GM18502 (cell line): ENCODE measurements around the gene TRPV6.

Experiments used
- ATAC-seq: cut with Tn5 transposase; IDR thresholded peaks from one replicate; pipeline ENCODE4 v1.9.1; 2021; ENCODE audit warnings: mild to moderate bottlenecking; ENCODE audit not compliant: unreplicated experiment, poor library complexity

TRPV6 gene

DNA sequence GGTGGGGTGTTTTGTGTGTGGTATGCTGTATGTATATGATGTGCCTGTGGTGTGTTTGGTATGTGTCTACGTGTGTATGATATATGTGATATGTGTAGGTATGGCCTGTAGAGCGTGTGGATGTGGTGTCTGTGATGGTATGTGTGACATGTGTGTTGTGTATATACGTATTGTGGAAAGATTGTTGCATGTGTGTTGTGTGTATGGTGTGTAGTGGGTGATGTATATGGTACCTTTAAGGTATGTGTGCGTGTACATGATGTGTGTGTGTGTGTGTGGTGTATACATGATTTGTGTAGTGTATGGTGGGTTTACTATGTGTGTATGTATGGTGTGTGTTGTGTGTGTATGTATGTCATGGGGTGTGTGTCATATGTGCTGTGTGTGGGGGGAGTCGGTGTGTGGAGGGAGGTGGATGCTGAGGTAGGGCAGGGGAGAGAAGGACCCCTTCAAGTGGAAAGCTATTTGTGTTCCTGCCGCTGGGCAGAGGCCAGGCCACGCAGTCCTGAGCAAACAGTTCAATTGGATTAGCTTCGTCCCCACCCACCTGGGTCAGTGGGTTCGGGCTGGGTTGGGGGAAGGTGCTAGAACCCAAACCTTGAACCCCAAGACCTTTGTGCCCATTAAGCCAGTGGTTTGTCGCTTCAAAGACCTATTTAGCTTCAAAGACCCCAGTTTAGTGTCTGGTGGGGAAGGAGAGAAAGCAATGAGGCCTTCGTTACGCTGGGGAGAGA, 1.9 kb upstream of the TRPV6 start:
- ATAC-seq = no peak

- ATAC-seq = no peak
Observed at GRCh38 chr7:142886866-142887265, 1.3 kb upstream of the TRPV6 start.

DNA sequence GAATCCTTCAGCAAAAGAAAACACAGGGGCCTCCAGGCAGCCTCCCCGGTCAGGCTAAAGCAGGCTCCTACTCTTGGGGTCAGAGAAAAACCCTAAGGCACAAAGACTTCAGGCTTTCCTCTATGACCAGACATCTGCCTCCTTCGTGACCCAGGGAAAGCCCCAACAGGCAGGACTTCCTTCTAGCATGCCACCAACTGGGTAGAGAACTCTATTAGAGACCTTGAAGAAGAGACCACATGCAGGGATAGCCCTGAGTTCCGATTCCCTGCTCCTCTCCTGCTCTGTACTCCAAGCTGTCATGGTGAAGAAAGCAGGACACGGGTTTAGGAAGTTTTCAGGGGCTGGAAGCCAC, 1.3 kb downstream of the TRPV6 start:
- ATAC-seq = no peak

GRCh38 chr7:142883571-142884285, 1.8 kb downstream of the TRPV6 start:
- ATAC-seq = no peak

GRCh38 chr7:142883145-142883544, 2.4 kb downstream of the TRPV6 start:
- ATAC-seq = no peak

DNA sequence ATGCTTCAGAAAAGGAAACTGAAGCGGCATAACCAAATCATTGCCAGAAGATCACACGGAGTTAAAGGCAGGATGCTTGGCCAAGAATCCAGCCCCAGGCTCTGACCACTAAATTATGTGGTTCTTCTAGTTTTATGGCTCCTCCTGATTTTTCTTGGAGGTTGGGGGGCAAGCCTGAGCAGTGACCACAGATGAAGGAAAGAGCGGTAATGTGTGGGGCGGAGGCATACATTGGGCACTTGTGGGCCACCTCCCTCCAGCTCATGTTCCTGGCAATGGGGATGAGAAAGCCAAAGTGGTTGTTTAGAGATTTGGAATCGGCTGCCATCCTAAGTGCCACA, 3.2 kb downstream of the TRPV6 start:
- no peak for ATAC-seq

DNA sequence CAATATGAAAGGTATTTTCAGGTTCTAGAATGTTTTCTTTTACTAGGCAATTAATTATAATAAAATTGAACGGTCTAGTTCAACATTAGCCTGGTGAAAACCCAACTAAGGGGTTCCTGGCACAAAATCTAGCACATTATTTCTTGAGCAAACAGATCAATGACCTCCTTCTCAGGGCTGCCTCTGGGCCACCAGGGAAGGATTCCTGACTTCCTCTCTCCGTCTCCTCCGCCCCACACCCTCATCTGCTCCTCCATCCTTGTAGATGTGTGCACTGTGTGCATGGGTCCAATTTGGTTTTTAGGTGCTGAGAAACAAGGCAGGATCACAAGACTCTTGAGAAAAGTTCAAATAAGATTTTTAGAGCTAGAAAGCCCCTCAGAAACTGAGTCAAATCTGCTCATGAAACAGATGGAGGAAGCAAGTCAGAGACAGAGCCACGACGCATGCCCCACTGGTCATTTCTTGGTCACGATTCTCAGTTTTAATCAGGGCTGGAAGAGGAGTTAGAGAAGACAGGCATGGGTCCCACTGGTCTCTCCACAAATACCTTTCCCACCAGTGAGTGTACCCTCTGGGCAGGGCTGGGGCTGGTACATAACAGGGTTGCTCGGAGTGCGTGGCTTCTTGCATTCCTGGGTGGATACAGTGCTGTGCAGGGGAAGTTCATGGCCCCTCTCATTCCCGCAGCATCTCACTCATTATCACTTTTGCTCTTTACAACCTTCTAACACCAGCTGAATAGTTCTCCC, 3.8 kb downstream of the TRPV6 start:
- ATAC-seq = no peak

DNA sequence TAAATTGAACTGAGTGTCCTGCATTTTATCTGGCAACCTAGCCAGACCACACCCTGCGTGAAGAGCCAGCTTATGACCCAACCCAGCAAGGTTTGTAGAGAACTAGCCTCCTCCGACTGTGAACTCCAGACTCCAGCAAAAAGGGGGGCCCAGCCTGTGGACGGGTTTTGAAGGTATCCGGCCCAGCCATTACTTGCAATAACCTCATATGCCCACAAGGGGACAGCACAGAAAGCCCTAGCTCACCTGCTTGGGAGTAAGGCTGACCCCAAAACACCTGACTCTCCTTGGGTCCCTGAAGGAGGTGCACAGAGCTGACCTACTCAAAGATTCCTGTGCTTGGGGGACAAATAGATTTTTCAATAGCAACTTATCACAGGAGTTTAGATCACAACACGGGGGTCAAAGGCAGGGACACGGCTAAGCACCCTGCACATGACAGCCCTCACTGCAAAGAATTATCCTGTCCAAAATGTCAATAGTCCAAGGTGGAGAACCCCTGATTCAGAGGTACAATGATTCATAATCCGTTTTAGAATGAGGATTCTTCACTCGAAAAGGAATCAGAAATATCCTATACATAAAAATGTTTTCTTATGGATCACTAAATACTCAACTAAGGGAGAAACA, 4.6 kb downstream of the TRPV6 start:
- peak; percentile 71 for ATAC-seq

GRCh38 chr7:142879060-142879459, 6.5 kb downstream of the TRPV6 start:
- ATAC-seq = no peak

GRCh38 chr7:142878315-142878714, 7.2 kb downstream of the TRPV6 start:
- ATAC-seq = no peak

- ATAC-seq = no peak
Observed at GRCh38 chr7:142876991-142877910, 8.3 kb downstream of the TRPV6 start.

DNA sequence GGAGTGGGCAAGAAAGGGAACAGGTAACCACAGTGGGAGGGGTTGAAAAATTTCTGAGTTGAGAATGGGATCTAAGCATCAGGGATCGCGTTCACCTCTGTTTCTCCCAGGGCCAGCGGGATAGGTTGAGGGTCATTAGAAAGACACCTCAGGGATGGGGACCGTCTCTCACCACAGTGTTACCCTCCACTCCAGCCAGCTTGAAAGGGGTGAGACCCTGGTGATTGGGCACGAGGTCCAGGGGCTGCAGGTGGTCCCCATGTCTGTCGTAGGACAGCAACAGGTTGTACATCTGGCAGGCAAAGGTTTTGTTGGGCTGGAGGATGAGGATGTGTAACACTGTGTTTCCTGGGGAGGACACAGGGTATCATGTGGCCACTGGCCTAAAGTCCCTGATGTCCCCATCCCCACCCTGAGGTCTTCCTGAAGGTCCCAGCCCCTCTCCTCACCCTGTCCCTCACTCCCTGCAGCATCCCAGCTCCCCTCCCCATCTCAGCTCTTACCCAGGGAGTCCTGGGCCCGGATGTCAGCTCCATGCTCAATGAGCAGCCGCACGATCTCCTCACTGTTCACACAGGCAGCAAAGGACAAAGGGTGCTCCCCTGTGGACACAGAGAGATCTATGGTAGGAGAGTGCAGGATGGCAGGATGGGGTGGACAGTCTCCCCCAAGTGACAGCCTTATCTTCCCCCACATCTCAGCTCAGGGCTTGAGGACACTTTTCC, 9.1 kb downstream of the TRPV6 start:
- ATAC-seq = no peak

GRCh38 chr7:142875456-142875855, 10.1 kb downstream of the TRPV6 start:
- ATAC-seq = no peak

GRCh38 chr7:142874837-142875236, 10.7 kb downstream of the TRPV6 start:
- ATAC-seq = no peak

GRCh38 chr7:142874409-142874808, 11.1 kb downstream of the TRPV6 start:
- ATAC-seq = no peak

DNA sequence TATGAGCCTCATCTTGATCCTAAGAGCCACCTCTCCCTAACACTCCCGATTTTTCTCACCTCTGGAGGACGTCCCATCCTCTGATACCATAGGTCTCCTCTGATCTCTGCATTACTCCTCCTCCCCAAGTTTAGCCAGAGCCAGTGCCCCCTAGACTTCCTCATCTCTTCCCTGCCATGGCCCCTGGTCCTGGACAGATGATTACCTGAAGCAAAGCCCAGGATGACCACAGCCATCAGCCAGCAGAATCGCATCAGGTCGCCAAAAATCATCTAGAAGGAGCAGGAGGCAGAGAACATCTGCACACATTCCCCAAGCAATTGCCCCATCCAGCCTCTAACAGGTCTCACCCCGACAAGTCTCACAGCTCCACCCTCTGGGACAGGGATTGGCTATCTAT, 11.7 kb downstream of the TRPV6 start:
- no peak for ATAC-seq

GRCh38 chr7:142873281-142873784, 12.2 kb downstream of the TRPV6 start:
- peak; percentile 89 for ATAC-seq

GRCh38 chr7:142872106-142872675, 13.4 kb downstream of the TRPV6 start:
- ATAC-seq = no peak
